ENCODE results near the gene RRAGD. TPM values are rescaled to one million over a fixed set of nuclear protein-coding genes. Genes with fewer than 3 reads are reported as not detected.

The RRAGD gene
- total RNA-seq, 1 donor from 2014 or later: 6.4 TPM

- no peak overlapping the region for H3K4me3 ChIP-seq
- H3K9me3 ChIP-seq: no peaks in the 10 kb centered on the region
- H3K27ac ChIP-seq: no peak overlapping the region
- no peak for TF ChIP-seq POLR2A (IDR thresholded peaks at IDR 0.05)
- no peak for TF ChIP-seq POLR2AphosphoS5 (IDR thresholded peaks at IDR 0.05; ENCODE audit: insufficient read depth in 1 of 2, low read depth in 1 of 2)
- no peak for TF ChIP-seq CTCF (IDR thresholded peaks at IDR 0.05)
- H3K4me1 ChIP-seq: peaks cover 20% of the 10 kb centered on the region
- DNase-seq (ENCODE audit: extremely low spot score in 2 of 2): no peak
- intact Hi-C loops (cut with DNase I): no loop called here
- no peaks in the 10 kb centered on the region for H3K27me3 ChIP-seq
- no peaks in the 10 kb centered on the region for H3K36me3 ChIP-seq
These were observed 2.5 kb downstream of the RRAGD start for GRCh38 chr6:89409461-89410035.

GRCh38 chr6:89406141-89406540, 5.9 kb downstream of the RRAGD start:
- intact Hi-C loops (cut with DNase I): no loop called here
- DNase-seq (ENCODE audit: extremely low spot score in 2 of 2): no peak
- Histone ChIP-seq H3K36me3 (no peaks in the 10 kb centered on the region), H3K9me3 (no peaks in the 10 kb centered on the region), H3K4me3 (no peak overlapping the region), H3K27me3 (no peaks in the 10 kb centered on the region), H3K27ac (no peak overlapping the region), H3K4me1 (peaks cover 3% of the 10 kb centered on the region)
- TF ChIP-seq CTCF (IDR thresholded peaks at IDR 0.05) (no peak), POLR2AphosphoS5 (IDR thresholded peaks at IDR 0.05; ENCODE audit: insufficient read depth in 1 of 2, low read depth in 1 of 2) (no peak), POLR2A (IDR thresholded peaks at IDR 0.05) (no peak)

- TF ChIP-seq POLR2AphosphoS5 (IDR thresholded peaks at IDR 0.05; ENCODE audit: insufficient read depth in 1 of 2, low read depth in 1 of 2) (no peak), CTCF (IDR thresholded peaks at IDR 0.05) (no peak), POLR2A (IDR thresholded peaks at IDR 0.05) (no peak)
- intact Hi-C loops (cut with DNase I): no loop called here
These were observed 7.6 kb downstream of the RRAGD start for GRCh38 chr6:89404512-89404911.

GRCh38 chr6:89402776-89403175, 9.3 kb downstream of the RRAGD start:
- no peaks in the 10 kb centered on the region for H3K4me1 ChIP-seq
- no peak overlapping the region for H3K4me3 ChIP-seq
- no peaks in the 10 kb centered on the region for H3K27me3 ChIP-seq
- no peaks in the 10 kb centered on the region for H3K36me3 ChIP-seq
- H3K27ac ChIP-seq: no peak overlapping the region
- H3K9me3 ChIP-seq: no peaks in the 10 kb centered on the region
- DNase-seq (ENCODE audit: extremely low spot score in 2 of 2): no peak
- intact Hi-C loops (cut with DNase I): no loop called here
- no peak for TF ChIP-seq POLR2AphosphoS5 (IDR thresholded peaks at IDR 0.05; ENCODE audit: insufficient read depth in 1 of 2, low read depth in 1 of 2)
- no peak for TF ChIP-seq CTCF (IDR thresholded peaks at IDR 0.05)
- no peak for TF ChIP-seq POLR2A (IDR thresholded peaks at IDR 0.05)

More at GRCh38 chr6:89404512-89404911, 7.6 kb downstream of the RRAGD start:
- Histone ChIP-seq H3K36me3 (no peaks in the 10 kb centered on the region), H3K27me3 (no peaks in the 10 kb centered on the region), H3K4me3 (no peak overlapping the region), H3K27ac (no peak overlapping the region), H3K4me1 (no peaks in the 10 kb centered on the region), H3K9me3 (no peaks in the 10 kb centered on the region)
- DNase-seq (ENCODE audit: extremely low spot score in 2 of 2): no peak

GRCh38 chr6:89400912-89401399, 11.1 kb downstream of the RRAGD start:
- H3K36me3 ChIP-seq: no peaks in the 10 kb centered on the region

More at GRCh38 chr6:89400912-89401399, 11.1 kb downstream of the RRAGD start:
- Histone ChIP-seq H3K27ac (no peak overlapping the region), H3K4me3 (no peak overlapping the region), H3K4me1 (no peaks in the 10 kb centered on the region), H3K27me3 (no peaks in the 10 kb centered on the region), H3K9me3 (no peaks in the 10 kb centered on the region)
- TF ChIP-seq CTCF (IDR thresholded peaks at IDR 0.05) (no peak), POLR2A (IDR thresholded peaks at IDR 0.05) (no peak), POLR2AphosphoS5 (IDR thresholded peaks at IDR 0.05; ENCODE audit: insufficient read depth in 1 of 2, low read depth in 1 of 2) (no peak)
- intact Hi-C loops (cut with DNase I): no loop called here
- no peak for DNase-seq (ENCODE audit: extremely low spot score in 2 of 2)

Measured in vagina (tissue), 2 donors.